Pancreas (tissue), 10 donors: ENCODE data around the gene BCL10. TPM values are rescaled to one million over a fixed set of nuclear protein-coding genes. Genes with fewer than 3 reads are reported as not detected.

ENCODE experiments used
- ATAC-seq, 4 donors: fragments of 200-7000 bp; cut with Tn5 transposase; one replicate each; pipeline versions ENCODE4 v1.8.0 to v1.9.1; 2020; ENCODE audit warnings: mild to moderate bottlenecking in 4 of 4, moderate library complexity in 4 of 4
- DNase-seq, 6 donors: peaks; one replicate each; pipeline ENCODE4 v3.0.0-alpha.2; 2020
- FAIRE-seq: peaks from 2 replicates; lab custom pipeline; 2012; peaks lifted over from hg19 to GRCh38; lab: Jason Lieb, UNC
- H3K27ac ChIP-seq, 4 donors: fragments of 200-600 bp; sonication (generic); 1 replicate in 3 of 4; 2 replicates in 1 of 4; pipeline versions ENCODE4 v1.5.0 to v1.8.0; 2020
- H3K27me3 ChIP-seq, 4 donors: fragments of 200-600 bp; one replicate each; pipeline ENCODE4 v1.8.0; 2021
- H3K36me3 ChIP-seq, 3 donors: fragments of 200-600 bp; sonication (generic) in 1 of 3; one replicate each; pipeline versions ENCODE4 v1.5.0 to v1.8.0; 2020 to 2021
- H3K4me1 ChIP-seq, 3 donors: fragments of 200-600 bp; one replicate each; pipeline ENCODE4 v1.8.0; 2021
- H3K4me3 ChIP-seq, 4 donors: fragments of 200-600 bp; sonication (generic) in 2 of 4; one replicate each; pipeline versions ENCODE4 v1.5.0 to v1.8.0; 2020 to 2021
- H3K9me3 ChIP-seq, 4 donors: fragments of 200-600 bp; one replicate each; pipeline ENCODE4 v1.8.0; 2021
- CTCF ChIP-seq, 4 donors: fragments of 200-600 bp; sonication (generic) in 3 of 4; IDR thresholded peaks; one replicate each; pipeline versions ENCODE4 v1.5.0 to v1.8.0; 2021; ENCODE audit warnings: antibody characterized with exemption in 4 of 4
- WGBS, 2 donors: extraction: QIAGEN DNeasy Blood & Tissue Kit; methylation state at CpG; one replicate each; pipeline ENCODE4 v1.1.7; 2013; 5-methylcytosine and 5-hydroxymethylcytosine counted together
- intact Hi-C, 3 donors: fragments of 100-400 bp; cut with DNase I; formaldehyde crosslinking; loops; one replicate each; pipeline versions ENCODE4 v1.11.1 to v1.14.2; 2022
- polyA plus RNA-seq, 2 donors: library from polyadenylated mRNA; stranded (reverse); fragments of 200-250 nt; gene quantifications; one replicate each; pipeline ENCODE4 v1.2.3, GENCODE V29; 2013
- total RNA-seq, 6 donors: library from RNA; stranded (reverse); fragmentation: NEBNext Ultra II Directional in 4 of 6; extraction: Animal tissue kit (Norgen Biotek cat#: 25700) in 4 of 6; gene quantifications; one replicate each; pipeline versions ENCODE4 v1.2.1 to v1.2.4, GENCODE V29; 2021 to 2023
- donor health status: healthy with polysubstance abuse.
- donor health status: DM: no; HTN: no; CAD: no; lungs with moderate emphysema.
- donor health status: DM: no; HTN: no; CAD: no.
- donor health status: control.
- donor health status: control.
- donor health status: Bipolar disorder and iron deficiency.
- donor health status: DM: yes; HTN: yes; CAD: no.
- donor health status: DM: no; HTN: no; CAD: no.
- donor health status: DM: no; HTN: no; CAD: no.
- donor health status: DM: yes; HTN: yes; CAD: no.

BCL10 gene
- total and polyA plus RNA-seq, 8 donors = 3.2 to 16.9 (median 7.6) TPM

GRCh38 chr1:85275701-85276214, 674 bp downstream of the BCL10 start:
- intact Hi-C loops = no loop called here
- H3K9me3 ChIP-seq = no peaks in the 10 kb centered on the region
- peaks cover 0 to 2% (median 0%) of the 10 kb centered on the region in 3 donors for H3K36me3 ChIP-seq
- DNase-seq (no peak), FAIRE-seq (no peak), ATAC-seq (peak in 3 of 4 donors; percentile 0 to 43 (median 1))
- no peaks in the 10 kb centered on the region for H3K27me3 ChIP-seq
- peak overlapping the region; percentile 47 to 97 (median 69) for H3K4me3 ChIP-seq
- peaks cover 19 to 30% (median 29%) of the 10 kb centered on the region in 3 donors for H3K4me1 ChIP-seq
- 0 to 1% methylated on average over 13 of the region's 13 CpGs for WGBS, 2 donors
- peak overlapping the region; percentile 91 to 97 (median 94) for H3K27ac ChIP-seq
- no peak for TF ChIP-seq CTCF (IDR thresholded peaks at IDR 0.05)

GRCh38 chr1:85274969-85275453, 1.4 kb downstream of the BCL10 start:
- Histone ChIP-seq H3K27me3 (no peaks in the 10 kb centered on the region), H3K36me3 (peaks cover 0 to 9% (median 6%) of the 10 kb centered on the region in 3 donors), H3K4me3 (peak overlapping the region in 3 of 4 donors; percentile 60 to 97 (median 78)), H3K27ac (peak overlapping the region in 3 of 4 donors; percentile 92 to 97 (median 95)), H3K9me3 (no peaks in the 10 kb centered on the region), H3K4me1 (peaks cover 22 to 37% (median 36%) of the 10 kb centered on the region in 3 donors)
- 21 to 38% methylated on average over 1 of the region's 1 CpG for WGBS, 2 donors
- ATAC-seq (peak in 3 of 4 donors; percentile 8 to 47 (median 19)), DNase-seq (no peak), FAIRE-seq (peak; percentile 71)
- TF ChIP-seq CTCF (IDR thresholded peaks at IDR 0.05) = no peak
- intact Hi-C loops = no loop called here

GRCh38 chr1:85273397-85273796, 3.0 kb downstream of the BCL10 start:
- intact Hi-C loops = no loop called here
- Histone ChIP-seq H3K27me3 (no peaks in the 10 kb centered on the region), H3K9me3 (no peaks in the 10 kb centered on the region), H3K4me1 (peaks cover 25 to 44% (median 39%) of the 10 kb centered on the region in 3 donors), H3K4me3 (no peak overlapping the region), H3K27ac (no peak overlapping the region), H3K36me3 (peaks cover 0 to 20% (median 6%) of the 10 kb centered on the region in 3 donors)
- DNase-seq = no peak
- ATAC-seq = no peak
- FAIRE-seq = no peak
- TF ChIP-seq CTCF (IDR thresholded peaks at IDR 0.05) = no peak

GRCh38 chr1:85268801-85269585, 7.4 kb downstream of the BCL10 start:
- Histone ChIP-seq H3K9me3 (no peaks in the 10 kb centered on the region), H3K27me3 (no peaks in the 10 kb centered on the region), H3K4me3 (no peak overlapping the region), H3K36me3 (peaks cover 0 to 20% (median 6%) of the 10 kb centered on the region in 3 donors), H3K4me1 (peaks cover 21 to 40% (median 35%) of the 10 kb centered on the region in 3 donors), H3K27ac (peak overlapping the region in 1 of 4 donors; percentile 17)
- intact Hi-C loops = no loop called here
- FAIRE-seq (no peak), ATAC-seq (peak in 2 of 4 donors; percentile 5 to 37), DNase-seq (no peak)
- WGBS, 2 donors = 71 to 78% methylated on average over 5 of the region's 5 CpGs
- TF ChIP-seq CTCF (IDR thresholded peaks at IDR 0.05) = no peak
